CD4-positive, alpha-beta T cell treated with Interleukin-4 for 4 hours (primary cell): ENCODE measurements around the gene AKR7A2.
"Not testable (repeated sequence)": the region's sequence is repeated elsewhere in the genome, so short reads cannot be mapped to it uniquely, and the experiment has no call there.

Experiments
- DNase-seq: peaks from one replicate; pipeline ENCODE4 v3.0.0-alpha.2; 2020

AKR7A2 gene

GRCh38 chr1:19257178-19257914, 54.6 kb downstream of the AKR7A2 start:
- DNase-seq = no peak

GRCh38 chr1:19256301-19256700, 55.6 kb downstream of the AKR7A2 start:
- DNase-seq = not testable (repeated sequence)

GRCh38 chr1:19255288-19255687, 56.7 kb downstream of the AKR7A2 start:
- no peak for DNase-seq

- DNase-seq = no peak
These were observed 57.5 kb downstream of the AKR7A2 start for GRCh38 chr1:19254416-19254815.
